Measurements from ENCODE around the gene TSPEAR. TPM values are rescaled to one million over a fixed set of nuclear protein-coding genes. Genes with fewer than 3 reads are reported as not detected.
A peak's percentile ranks its signal among the peaks of the same experiment; 100 is the strongest.

The TSPEAR gene
- total and polyA plus RNA-seq, 2 of the 13 experiments (the other 11 are each of a cell fraction or from before 2014, with no cell fraction given): 0.07 to 0.32 TPM

DNA sequence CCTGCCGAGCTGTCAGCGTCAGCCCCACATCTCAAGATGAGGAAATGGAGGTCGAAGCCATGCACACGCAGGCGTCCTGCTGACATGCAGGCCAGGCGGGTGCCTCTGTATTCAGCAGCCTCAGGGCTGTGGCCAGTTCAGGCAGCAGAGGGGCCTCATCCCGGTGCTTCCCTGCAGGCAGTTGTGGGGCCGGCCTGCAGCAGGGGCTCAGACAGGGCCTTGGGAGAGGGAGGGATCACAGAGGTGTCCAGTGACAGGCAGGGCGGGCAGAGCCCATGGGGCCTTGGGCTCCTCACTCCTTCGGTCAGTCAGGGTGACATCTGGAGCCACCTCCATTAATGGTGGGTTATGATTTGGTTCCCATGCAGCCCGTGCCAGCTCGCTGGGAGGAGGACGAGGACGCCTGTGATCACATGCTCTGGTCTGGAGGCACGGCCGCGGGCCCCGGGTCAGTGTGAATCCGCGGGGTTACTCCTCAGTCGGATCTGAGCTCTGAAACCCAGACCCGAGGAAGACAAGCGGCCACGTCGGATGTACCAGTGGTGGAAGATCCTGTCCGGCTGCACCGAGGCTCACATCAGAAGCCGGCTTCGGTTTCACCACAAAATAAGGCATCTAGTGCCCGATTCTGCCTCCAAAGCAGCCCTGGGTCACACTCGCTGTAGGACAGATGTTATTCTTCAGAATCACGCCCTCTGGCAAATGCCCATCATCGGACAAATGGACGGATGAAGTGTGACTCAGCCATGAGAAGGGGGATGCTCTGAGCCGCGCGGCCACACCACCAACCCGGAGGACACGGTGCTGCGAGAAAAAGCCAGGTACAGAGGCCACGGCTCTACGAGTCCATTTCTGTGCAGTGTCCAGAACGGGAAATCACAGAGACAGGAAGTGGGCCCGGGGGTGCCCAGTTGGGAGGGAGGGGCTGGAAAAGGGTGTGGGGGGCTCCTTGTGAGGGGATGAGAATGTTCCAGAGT, 204.8 kb downstream of the TSPEAR start (continued):
- no peak for TF ChIP-seq NFIC (IDR thresholded peaks at IDR 0.05; ENCODE audit: low read length)
- no peak for TF ChIP-seq ZFP37 (CRISPR knock-in tag; IDR thresholded peaks at IDR 0.05; ENCODE audit: borderline replicate concordance)
- TF ChIP-seq MTF2 (CRISPR knock-in tag; IDR thresholded peaks at IDR 0.05; ENCODE audit: borderline replicate concordance): no peak
- peak; percentile 83; the same call in 1 of the 2 replicates for TF ChIP-seq SNAI1 (CRISPR knock-in tag; IDR thresholded peaks at IDR 0.05; ENCODE audit: borderline replicate concordance)
- TF ChIP-seq RARG (CRISPR knock-in tag; IDR thresholded peaks at IDR 0.05; ENCODE audit: low read depth): no peak
- TF ChIP-seq GTF3A (CRISPR knock-in tag; conservative IDR thresholded peaks at IDR 0.05): no peak
- TF ChIP-seq CENPX (CRISPR knock-in tag; IDR thresholded peaks at IDR 0.05): no peak
- TF ChIP-seq TARDBP (CRISPR knock-in tag; IDR thresholded peaks at IDR 0.05): no peak; the same call in 1 of the 2 replicates
- no peak for TF ChIP-seq ZMYM2 (CRISPR knock-in tag; IDR thresholded peaks at IDR 0.05)
- no peak for TF ChIP-seq ZNF720 (CRISPR knock-in tag; IDR thresholded peaks at IDR 0.05)
- TF ChIP-seq, protein P1, sequence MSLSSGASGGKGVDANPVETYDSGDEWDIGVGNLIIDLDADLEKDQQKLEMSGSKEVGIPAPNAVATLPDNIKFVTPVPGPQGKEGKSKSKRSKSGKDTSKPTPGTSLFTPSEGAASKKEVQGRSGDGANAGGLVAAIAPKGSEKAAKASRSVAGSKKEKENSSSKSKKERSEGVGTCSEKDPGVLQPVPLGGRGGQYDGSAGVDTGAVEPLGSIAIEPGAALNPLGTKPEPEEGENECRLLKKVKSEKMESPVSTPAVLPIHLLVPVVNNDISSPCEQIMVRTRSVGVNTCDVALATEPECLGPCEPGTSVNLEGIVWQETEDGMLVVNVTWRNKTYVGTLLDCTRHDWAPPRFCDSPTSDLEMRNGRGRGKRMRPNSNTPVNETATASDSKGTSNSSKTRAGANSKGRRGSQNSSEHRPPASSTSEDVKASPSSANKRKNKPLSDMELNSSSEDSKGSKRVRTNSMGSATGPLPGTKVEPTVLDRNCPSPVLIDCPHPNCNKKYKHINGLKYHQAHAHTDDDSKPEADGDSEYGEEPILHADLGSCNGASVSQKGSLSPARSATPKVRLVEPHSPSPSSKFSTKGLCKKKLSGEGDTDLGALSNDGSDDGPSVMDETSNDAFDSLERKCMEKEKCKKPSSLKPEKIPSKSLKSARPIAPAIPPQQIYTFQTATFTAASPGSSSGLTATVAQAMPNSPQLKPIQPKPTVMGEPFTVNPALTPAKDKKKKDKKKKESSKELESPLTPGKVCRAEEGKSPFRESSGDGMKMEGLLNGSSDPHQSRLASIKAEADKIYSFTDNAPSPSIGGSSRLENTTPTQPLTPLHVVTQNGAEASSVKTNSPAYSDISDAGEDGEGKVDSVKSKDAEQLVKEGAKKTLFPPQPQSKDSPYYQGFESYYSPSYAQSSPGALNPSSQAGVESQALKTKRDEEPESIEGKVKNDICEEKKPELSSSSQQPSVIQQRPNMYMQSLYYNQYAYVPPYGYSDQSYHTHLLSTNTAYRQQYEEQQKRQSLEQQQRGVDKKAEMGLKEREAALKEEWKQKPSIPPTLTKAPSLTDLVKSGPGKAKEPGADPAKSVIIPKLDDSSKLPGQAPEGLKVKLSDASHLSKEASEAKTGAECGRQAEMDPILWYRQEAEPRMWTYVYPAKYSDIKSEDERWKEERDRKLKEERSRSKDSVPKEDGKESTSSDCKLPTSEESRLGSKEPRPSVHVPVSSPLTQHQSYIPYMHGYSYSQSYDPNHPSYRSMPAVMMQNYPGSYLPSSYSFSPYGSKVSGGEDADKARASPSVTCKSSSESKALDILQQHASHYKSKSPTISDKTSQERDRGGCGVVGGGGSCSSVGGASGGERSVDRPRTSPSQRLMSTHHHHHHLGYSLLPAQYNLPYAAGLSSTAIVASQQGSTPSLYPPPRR (CRISPR knock-in tag; IDR thresholded peaks at IDR 0.05; ENCODE audit: borderline replicate concordance): no peak
- no peak for TF ChIP-seq HMG20B (CRISPR knock-in tag; conservative IDR thresholded peaks at IDR 0.05)
- TF ChIP-seq STAT5B (CRISPR knock-in tag; IDR thresholded peaks at IDR 0.05): no peak
- TF ChIP-seq RFX3 (CRISPR knock-in tag; IDR thresholded peaks at IDR 0.05): no peak
- no peak; the same call in 1 of the 2 replicates for TF ChIP-seq ZNF768 (CRISPR knock-in tag; IDR thresholded peaks at IDR 0.05)
- TF ChIP-seq, protein P2, sequence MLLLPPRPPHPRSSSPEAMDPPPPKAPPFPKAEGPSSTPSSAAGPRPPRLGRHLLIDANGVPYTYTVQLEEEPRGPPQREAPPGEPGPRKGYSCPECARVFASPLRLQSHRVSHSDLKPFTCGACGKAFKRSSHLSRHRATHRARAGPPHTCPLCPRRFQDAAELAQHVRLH (CRISPR knock-in tag; IDR thresholded peaks at IDR 0.05; ENCODE audit: borderline replicate concordance, low read depth): no peak
- TF ChIP-seq SALL2 (CRISPR knock-in tag; IDR thresholded peaks at IDR 0.05): peak; percentile 40
- TF ChIP-seq ETV5 (CRISPR knock-in tag; IDR thresholded peaks at IDR 0.05; ENCODE audit: borderline replicate concordance): no peak
